Superior temporal gyrus (tissue), 1 donor: ENCODE data around the gene TNNT2.

ENCODE experiments used
- DNase-seq: peaks from one replicate; pipeline ENCODE4 v3.0.0-alpha.2; 2016; ENCODE audit errors: extremely low spot score

Gene TNNT2

DNA sequence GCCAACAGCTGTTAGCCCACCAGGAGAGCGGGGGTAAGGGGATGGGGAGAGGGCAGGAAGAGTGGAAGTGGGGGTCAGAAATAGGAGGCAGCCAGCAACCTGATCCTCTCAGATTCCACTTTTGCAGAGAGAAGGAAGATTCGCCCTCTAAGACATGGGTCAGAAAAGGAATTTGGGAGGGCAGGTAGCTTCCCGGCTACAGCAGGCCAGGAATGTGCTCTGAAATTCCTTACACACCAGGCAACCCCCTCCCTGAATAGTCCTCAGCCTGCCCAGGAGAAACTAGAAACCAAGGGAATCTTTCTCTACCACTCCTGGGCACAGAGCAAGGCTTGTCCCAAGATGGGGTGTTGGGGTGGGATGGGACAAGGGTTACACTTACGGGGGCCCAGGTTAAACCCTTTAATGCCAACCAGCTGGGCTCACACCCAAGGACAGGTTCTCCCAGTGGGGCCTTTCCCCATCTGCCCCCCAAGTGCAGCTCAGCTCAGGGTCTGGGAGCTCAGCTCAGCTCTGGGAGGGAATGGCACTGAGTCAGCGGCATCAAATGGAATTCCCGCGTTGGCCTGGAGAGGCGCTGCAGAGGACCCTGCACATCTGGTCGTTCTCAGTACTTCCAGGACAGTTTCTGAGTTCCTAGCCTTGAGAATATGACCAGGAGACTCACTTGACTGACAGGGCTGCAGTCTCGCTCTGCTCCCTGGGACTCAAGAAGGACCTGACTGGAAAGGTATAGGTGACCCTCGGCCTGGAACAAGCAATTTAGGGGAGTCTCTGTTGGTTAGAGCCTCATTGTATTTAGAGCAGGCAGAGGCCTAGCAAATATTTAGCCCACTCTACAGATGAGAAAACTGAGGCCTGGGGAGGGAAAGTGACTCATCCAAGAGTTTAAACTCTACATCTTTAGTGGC lies 761 bp downstream of the TNNT2 start:
- no peak for DNase-seq

DNA sequence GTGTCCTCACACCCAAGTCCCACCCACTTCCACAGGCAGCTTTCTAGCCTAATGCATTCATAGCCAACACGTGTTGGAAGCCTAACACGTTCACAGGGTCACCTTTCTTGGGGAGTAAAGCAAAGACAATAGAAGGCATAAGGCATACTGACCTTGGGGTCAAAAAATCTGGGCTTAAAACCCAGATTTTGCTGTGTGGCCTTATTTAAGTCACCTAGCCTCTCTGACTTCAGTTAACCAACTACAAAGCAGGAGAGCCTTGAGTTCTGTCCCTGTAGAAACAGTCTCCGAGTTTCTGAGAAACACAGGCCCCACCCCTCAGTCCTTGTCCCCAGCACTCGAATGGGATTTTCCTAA lies 1.4 kb downstream of the TNNT2 start:
- no peak for DNase-seq

DNA sequence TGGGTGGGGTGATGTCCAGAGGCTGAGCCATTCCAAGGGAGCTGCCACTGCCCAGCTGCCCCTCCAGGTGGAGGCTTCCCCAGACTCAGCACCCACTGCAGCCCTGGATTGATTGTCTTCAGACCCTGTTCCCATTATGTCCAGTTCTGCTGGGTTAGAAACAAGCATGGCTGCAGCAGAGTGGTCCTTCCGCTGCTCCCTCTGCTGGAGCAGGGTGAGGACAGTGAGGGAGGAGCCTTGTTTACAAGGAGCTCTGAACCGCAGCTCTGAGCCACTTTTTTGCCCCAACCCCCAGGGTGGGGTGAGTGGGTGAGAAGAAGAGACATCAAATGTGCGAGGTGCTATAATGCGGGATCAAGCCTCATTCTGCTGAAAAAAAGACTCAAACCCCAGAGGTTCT lies 2.3 kb downstream of the TNNT2 start:
- no peak for DNase-seq

DNA sequence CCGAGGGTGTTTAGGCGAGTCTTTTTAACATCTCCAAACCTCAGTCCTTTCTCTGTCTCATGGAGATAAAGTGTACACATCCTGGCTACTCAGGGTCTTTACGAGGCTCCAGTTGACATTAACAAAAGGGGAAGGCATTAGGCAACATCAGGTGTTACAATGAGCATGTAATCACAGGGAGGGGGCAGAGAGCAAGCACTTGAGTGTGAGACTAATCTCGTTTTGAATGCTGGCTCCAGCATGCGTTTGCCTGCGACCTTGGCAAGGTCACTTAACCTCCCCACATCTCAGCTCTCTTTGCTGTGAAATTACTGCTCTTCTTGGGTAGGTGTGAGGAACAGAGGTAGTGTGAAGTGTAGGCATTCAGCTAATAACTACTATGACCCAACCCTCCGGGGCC lies 3.1 kb downstream of the TNNT2 start:
- DNase-seq, result no peak

DNA sequence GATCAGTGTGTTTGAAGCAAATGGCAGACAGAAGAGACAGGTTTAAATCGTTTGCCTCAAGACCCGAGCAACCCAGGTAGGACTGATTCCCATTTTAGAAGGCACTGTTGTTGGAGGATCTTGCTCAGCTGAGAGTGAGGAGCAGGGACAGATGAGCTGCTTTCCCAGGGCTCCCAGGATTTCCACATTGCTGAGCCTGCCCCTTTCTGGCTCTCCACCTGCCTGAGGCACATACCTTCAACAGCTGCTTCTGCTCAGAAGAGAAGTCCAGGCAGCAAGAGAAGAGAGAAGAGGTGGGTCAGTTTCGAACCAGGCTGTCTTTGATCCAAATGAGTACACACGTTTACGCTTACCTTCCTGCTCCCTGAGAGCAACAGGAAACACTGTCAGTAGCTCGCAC lies 5.7 kb downstream of the TNNT2 start:
- DNase-seq, result no peak

DNA sequence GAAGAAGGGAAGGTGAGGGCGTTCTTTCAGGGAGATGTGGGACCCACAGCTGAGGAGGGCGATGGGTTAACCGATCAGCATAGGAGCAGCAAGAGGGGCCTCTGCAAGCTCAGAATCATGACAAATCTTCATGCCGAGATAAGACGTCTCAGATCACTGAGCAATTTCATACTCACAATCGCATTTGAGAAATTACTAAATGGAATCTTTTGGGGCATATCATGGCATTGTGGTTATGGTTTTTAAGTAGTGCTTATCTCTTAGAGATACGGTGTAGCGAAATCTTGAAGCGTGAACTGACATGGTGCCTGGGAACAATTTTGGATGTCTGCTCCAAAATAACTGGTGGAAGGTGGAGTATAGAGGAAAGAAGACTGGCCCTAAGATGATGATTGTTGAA lies 6.2 kb downstream of the TNNT2 start:
- no peak for DNase-seq

DNA sequence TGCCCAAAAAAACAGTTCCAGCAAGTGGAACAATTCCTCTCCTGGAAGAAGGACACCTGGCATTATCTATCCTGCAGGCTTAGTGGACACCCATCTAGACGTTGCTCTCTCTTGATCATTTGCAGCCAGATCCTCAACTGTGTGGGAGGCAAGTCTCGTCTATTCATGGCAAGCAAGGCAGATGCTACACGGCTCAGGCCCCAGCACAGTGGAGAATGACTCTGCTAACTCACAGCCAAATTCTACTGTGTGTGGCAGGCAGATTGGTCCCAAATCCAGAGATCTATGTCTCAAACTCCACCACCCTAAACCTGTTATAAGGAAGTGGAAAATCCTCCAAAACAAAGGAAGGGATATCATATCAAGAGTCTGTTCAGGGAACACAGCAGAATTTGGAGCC lies 7.0 kb downstream of the TNNT2 start:
- peak; percentile 40 for DNase-seq

DNA sequence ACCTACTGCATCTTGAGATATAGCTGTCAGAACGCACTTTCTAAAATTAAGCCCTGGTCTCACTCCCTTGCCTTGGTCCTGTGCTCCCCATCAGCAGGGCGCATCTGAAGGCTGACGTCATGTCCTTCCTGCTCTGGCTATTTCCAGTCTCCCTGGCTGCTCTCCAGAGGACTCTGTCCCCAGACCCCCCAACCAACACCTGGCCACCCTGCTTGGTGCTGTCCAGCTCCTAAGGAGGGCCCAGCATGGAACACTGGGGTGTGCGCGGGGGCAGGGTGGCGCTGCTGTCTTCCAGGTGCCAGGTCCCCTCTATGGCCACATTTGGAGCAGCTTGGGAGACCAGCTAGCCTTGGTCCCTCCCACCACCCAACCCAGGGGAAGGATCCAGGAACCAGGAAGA lies 8.3 kb downstream of the TNNT2 start:
- DNase-seq, result no peak

DNA sequence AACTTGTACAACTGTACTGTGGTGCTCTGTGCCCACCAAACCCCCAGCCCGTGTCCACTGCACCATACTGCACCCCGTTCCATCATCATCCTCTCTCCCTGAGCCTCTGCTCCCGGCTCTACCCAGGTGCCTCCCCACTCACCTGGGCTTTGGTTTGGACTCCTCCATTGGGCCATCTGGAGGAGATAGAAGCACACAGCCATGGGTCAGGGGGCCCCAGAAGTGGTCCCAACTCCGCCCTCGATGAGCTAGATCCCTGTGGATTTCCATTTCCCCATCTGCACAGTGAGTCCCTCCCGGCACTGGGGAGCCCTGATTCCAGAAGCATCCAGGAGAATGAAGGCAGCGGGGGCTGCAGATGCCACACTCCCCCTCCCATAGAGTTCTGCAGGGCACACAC lies 10.8 kb downstream of the TNNT2 start:
- DNase-seq, result no peak

DNA sequence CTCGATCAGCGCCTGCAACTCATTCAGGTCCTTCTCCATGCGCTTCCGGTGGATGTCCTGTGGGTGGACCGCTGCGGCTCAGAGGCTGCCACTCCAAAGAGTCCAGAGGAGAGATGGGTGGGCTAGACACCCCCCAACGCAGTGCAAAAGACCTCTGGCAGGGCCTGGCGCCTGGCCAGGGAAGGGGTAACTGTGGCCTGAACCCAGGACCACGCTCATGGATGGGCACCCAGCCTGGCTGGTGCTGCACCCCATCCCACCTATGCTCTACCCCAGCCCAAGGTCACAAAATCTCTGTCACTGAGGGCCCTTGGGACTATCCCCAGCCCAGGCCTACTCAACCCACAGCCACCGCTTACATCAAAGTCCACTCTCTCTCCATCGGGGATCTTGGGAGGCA lies 12.2 kb downstream of the TNNT2 start:
- no peak for DNase-seq

DNA sequence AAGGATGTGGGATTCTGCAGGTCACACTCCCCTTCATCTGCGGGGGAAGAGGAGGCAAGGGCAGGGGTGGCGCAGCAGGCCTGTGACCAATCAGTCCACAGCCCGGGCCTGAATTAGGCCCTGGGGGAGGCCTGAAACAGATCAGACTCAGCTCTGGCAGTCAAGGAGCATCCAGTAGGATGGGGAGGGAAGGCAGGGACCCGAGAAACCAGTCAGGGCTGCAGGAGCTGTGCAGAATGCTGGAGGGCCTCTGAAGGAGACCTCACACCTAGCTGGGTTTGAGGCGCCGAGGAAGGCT lies 12.7 kb downstream of the TNNT2 start:
- DNase-seq, result no peak

DNA sequence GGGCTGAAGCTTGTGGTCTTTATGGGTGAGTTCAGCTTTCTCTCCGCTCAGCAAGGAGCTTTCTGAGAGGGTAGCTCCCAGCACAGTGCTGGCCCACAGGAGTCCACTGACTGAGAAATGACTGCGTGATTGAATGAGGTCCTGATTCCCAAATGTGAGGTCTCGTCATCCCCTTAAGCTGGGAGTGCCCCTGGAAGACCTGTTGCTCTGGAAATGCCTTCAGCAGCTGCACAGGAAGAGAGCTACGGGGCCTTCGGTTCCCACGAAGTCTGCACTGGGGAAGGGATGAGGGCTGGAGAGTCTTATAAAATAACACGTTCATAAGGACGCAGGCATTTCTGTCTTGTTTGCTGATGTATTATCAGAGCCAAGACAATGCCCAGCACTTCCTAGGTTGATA lies 14.0 kb downstream of the TNNT2 start:
- DNase-seq, result no peak

DNA sequence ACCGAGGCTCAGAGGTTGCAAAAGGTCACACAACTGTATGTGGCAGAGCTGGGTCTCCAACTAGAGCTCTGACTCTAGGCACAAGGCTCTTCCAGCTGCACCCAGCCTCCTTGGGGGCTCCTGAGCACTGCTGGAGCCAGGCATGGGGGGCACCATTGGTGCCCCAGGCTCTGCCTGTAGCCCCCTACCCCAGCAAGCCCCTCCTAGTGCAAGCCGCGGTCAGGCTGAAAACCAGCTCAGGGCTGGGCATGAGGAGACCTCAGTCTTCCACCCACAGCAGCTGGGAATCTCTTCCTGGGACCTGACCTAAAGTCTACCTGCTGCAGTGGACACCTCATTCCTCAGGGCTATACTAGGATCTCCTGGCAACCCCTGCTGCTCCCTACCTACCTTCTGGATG lies 14.6 kb downstream of the TNNT2 start:
- no peak for DNase-seq

DNA sequence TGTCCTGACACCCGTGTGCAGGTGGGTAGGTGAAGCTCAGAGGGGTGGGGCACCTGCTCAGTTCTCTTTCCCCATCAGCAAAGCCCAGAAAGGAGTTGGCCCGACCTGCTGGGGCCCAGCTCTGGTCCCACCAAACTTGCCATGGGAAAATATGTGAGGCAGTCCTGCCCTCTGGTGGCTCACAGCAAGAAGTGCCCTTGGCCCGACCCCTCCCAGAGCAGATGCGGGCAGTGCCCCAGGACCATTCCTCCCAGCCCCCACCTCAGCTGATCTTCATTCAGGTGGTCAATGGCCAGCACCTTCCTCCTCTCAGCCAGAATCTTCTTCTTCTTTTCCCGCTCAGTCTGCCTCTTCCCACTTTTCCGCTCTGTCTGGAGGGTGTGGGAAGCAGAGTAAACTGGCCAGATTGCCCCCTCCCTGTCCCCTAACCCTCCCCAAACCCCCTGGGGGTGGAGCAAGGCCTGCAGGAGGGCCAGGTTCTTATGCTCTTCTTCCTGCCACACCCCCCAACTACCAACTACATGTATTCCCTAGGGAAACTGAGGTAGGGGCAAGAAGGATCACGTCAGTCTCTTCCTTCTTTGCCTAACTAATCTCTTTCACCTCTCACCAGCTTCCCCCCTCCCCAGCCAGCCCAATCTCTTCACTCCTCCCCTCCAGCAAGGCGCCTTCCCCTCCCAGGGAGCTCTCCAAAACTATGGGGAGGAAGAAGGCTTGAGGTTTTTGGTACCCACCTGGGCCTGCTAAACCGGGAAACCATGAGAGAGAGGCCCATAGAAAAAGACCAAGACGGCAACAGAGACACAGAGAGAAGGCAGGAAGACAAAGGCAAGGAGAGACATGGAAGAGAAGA lies 15.6 kb downstream of the TNNT2 start:
- DNase-seq, result peak; percentile 46

DNA sequence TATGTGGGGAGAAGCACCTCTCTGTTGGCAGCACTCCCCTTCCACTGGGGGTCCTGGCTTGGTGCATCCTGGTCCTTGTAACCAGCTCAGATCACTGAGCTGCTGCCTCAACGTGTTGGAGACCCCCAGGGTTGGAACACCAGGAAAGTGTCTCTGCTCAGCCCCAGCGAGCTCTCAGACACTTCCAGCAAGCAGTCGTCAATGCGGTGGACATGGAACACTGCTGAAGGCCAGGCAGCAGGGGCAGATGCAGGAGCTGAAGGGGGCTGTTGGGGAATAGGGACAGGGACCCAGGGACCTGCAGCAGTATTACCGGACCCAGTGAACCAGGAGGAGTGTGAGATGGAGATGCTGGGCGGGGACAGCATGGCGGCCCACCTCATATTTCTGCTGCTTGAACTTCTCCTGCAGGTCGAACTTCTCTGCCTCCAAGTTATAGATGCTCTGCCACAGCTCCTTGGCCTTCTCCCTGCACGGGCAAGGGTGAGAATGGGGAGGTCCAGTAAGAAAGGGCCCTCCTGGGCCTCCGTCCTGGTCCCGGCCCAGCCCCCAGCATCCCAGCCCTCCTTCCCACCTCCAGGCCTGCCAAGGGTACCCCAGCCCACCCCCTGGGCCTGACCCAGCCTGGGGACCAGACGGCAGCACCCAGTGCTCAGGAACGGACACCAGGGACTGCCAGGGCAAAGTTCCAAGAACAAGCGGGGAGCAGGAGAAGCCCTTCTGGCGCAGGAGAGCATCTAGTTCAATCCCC lies 16.4 kb downstream of the TNNT2 start:
- DNase-seq, result no peak

DNA sequence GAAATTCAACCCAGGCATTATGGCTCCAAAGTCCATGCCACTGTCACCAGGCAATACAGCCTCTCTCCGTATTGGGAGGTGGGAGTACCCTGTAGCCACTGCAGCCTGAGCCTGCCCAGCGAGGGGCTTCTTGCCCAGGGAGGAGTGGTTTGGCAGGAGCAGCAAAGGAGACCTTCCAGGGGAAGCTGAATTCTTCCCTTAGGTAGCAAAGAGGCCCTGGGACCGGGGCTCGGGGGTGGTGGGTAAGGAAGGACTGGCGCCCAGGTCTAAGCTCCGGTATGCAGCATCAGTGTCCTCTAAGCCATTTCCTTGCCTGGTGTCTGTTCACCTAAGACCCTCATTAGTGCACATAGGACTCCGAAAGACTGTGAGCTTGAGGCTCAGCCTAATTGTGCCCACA lies 17.0 kb downstream of the TNNT2 start:
- DNase-seq, result no peak

DNA sequence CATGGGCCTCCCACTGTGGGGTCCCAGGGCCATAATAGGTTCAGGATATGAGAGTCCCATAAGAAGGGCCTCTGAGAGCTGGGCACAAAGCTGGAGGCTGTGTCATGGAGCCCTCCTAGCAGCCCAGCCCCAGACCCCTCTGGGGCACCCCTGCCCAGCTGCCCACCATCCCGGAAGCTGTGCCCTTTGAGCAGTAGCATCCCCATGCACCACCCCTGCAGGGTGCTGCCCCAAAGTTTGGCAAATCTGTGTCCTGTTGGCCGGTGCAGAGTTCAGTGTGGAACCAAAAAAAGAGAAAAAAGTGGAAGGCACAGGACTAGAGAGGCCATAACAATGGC lies 17.6 kb downstream of the TNNT2 start:
- DNase-seq, result no peak

DNA sequence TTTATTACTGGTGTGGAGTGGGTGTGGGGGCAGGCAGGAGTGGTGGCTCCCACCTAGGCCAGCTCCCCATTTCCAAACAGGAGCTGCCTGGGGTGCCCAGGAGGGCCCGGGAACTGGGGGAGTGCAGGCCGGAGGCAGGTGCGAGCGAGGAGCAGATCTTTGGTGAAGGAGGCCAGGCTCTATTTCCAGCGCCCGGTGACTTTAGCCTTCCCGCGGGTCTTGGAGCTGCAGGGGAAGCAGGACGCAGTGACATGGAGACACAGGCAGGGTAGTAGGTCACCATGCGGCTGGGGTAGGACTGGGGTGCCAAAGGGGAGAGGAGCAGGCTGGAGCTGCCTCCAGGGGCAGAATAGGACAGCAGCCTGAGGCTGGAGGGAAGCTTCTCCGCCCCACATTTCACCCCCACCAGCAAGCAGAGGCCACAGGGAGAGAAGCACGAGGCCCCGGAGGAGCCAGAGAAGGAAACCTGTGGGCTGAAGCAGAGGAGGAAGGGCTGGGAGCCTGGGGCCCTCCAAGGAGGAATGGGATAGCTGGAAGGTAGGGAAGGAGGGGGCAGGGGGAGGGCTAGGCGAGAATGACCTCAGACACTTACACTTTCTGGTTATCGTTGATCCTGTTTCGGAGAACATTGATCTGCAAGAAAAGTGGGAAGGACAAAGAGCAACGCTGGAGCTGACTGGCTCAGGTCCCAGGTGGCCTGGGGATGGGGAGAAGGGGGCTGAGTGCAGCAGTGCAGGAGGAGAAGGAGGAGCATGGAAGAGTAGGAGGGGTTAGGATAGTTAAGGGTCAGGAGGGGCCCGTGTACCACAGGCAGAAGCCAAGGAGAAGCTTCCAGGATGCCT lies 18.2 kb downstream of the TNNT2 start:
- no peak for DNase-seq

DNA sequence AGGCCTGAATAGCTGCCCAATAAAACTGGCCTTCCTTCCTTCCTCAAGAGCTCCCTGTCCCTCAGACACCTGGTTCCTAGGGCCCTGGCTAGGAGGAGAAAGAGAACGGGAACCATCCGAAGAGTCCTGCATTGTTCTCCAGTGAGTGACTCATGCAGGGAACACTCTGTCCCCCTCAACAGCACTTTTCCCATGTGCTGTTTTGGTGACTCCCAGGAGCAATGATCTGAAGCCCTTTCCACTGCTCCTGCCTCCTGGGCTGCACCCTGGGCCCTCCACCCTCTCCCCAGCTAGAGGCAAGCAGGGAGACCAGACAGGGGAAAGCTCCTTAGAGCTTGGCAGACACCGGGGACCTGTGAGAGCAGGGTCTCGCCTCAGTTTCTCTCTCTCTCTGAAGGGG lies 18.9 kb downstream of the TNNT2 start:
- DNase-seq, result no peak

DNA sequence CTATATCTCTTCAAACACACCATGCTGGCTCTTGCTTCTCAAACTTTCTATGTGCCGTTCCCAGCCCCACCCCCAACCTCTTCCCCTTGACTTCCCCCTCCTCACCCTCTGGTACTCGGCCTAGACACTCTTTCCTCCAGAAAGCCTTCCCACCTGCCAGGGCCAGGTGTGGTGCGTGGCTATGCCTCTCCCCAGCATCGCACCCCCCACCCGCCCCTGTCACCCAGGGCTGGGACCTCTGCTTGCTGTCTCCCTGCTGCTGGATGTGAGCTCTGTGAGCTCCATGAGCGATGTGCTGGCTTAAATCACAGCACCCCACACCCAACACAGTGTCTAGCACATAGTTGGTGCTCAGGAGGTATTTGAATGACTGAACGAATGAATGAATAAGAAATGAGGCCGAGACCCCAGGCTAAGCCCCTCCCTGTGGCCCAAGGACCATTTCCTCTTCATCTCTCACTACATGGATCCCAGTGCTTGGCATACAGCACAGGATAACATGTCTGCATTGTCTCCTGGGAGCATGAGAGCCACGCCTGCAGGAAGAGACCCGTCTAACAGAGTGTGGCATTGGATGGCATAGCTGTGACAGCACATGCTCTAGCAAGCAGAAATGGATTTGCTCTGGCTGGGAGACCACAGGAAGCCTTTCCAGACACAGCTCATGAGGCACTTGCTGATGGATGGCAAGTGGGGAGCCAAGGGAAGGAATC lies 19.7 kb downstream of the TNNT2 start:
- DNase-seq, result no peak

DNA sequence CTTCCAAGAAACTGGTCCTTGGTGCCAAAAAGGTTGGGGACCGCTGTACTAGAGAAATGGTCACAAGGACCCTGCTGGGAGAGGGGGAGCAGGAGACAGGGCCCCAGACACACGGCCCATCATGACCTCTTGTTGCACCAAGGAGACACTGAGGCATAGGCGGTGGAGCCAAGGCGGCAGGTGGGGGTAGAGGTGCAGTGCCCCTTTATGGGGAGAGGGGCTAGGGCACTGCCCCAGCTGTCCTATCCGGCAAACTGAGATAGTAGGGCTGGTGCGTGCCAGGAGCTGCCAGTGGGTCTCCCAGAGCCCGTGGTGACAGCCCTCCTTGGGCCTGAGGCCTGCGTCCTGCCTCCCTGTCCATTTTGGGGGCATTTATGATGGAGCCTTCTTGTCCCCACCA lies 20.3 kb downstream of the TNNT2 start:
- DNase-seq, result no peak
